Measurements from ENCODE around the gene CTNNBIP1.
"Not testable (repeated sequence)": the region's sequence is repeated elsewhere in the genome, so short reads cannot be mapped to it uniquely, and the experiment has no call there.

The CTNNBIP1 gene

GRCh38 chr1:9823943-9824701, 85.9 kb downstream of the CTNNBIP1 start, which contains the start of gene CLSTN1:
Gene CLSTN1, minus strand, starts transcription at chr1:9823965. Its CDS starts 232 bp downstream, at chr1:9823733.
- no peaks in the 10 kb centered on the region for H3K9me3 Mint-ChIP-seq
- peaks cover 22% of the 10 kb centered on the region for H3K27me3 Mint-ChIP-seq

GRCh38 chr1:9823693-9823942, 86.5 kb downstream of the CTNNBIP1 start:
- H3K27me3 Mint-ChIP-seq, result peaks cover 22% of the 10 kb centered on the region
- H3K4me1 Mint-ChIP-seq, result peaks cover 41% of the 10 kb centered on the region
- DNase-seq (no peak), ATAC-seq (peak; percentile 51)
- no peaks in the 10 kb centered on the region for H3K9me3 Mint-ChIP-seq
- H3K4me3 Mint-ChIP-seq, result peak overlapping the region; percentile 53 to 61
- no peak overlapping the region for H3K27ac Mint-ChIP-seq

More at GRCh38 chr1:9823943-9824701, 85.9 kb downstream of the CTNNBIP1 start, which contains the start of gene CLSTN1:
- H3K27ac Mint-ChIP-seq, result peak within 1 kb of the TSS; percentile 61 to 98
- H3K4me3 Mint-ChIP-seq, result peak within 1 kb of the TSS; percentile 92 to 95
- peaks cover 41% of the 10 kb centered on the region for H3K4me1 Mint-ChIP-seq
- DNase-seq (peak; percentile 80 to 83), ATAC-seq (peak; percentile 83)

- peaks cover 41% of the 10 kb centered on the region for H3K4me1 Mint-ChIP-seq
- peak; percentile 19 to 20 for DNase-seq
Measured at GRCh38 chr1:9822897-9823692, 87.0 kb downstream of the CTNNBIP1 start.

GRCh38 chr1:9822490-9822889, 87.6 kb downstream of the CTNNBIP1 start:
- DNase-seq (no peak), ATAC-seq (no peak)
- peaks cover 38% of the 10 kb centered on the region for H3K4me1 Mint-ChIP-seq
- H3K9me3 Mint-ChIP-seq, result no peaks in the 10 kb centered on the region
- H3K4me3 Mint-ChIP-seq, result peak overlapping the region; percentile 92 to 95
- peak overlapping the region in 1 of 2 donors; percentile 98 for H3K27ac Mint-ChIP-seq
- peaks cover 22% of the 10 kb centered on the region for H3K27me3 Mint-ChIP-seq

More at GRCh38 chr1:9822897-9823692, 87.0 kb downstream of the CTNNBIP1 start:
- H3K4me3 Mint-ChIP-seq, result peak overlapping the region; percentile 92 to 95
- peak; percentile 34 for ATAC-seq
- peaks cover 22% of the 10 kb centered on the region for H3K27me3 Mint-ChIP-seq
- peak overlapping the region; percentile 61 to 98 for H3K27ac Mint-ChIP-seq
- no peaks in the 10 kb centered on the region for H3K9me3 Mint-ChIP-seq

GRCh38 chr1:9821710-9822109, 88.4 kb downstream of the CTNNBIP1 start:
- H3K4me3 Mint-ChIP-seq, result peak overlapping the region in 1 of 2 donors; percentile 26
- no peak for DNase-seq
- H3K9me3 Mint-ChIP-seq, result no peaks in the 10 kb centered on the region
- H3K27ac Mint-ChIP-seq, result no peak overlapping the region
- H3K4me1 Mint-ChIP-seq, result peaks cover 36% of the 10 kb centered on the region
- H3K27me3 Mint-ChIP-seq, result peaks cover 22% of the 10 kb centered on the region
- ATAC-seq, result no peak

GRCh38 chr1:9820521-9820920, 89.5 kb downstream of the CTNNBIP1 start:
- H3K27me3 Mint-ChIP-seq, result peaks cover 14% of the 10 kb centered on the region

GRCh38 chr1:9817734-9818133, 92.3 kb downstream of the CTNNBIP1 start:
- Mint-ChIP-seq H3K9me3 (no peaks in the 10 kb centered on the region), H3K27me3 (no peaks in the 10 kb centered on the region), H3K4me1 (peaks cover 18% of the 10 kb centered on the region), H3K4me3 (no peak overlapping the region), H3K27ac (no peak overlapping the region)
- DNase-seq (no peak), ATAC-seq (no peak)

More at GRCh38 chr1:9820521-9820920, 89.5 kb downstream of the CTNNBIP1 start:
- H3K4me3 Mint-ChIP-seq, result no peak overlapping the region
- no peak for ATAC-seq
- H3K9me3 Mint-ChIP-seq, result no peaks in the 10 kb centered on the region
- H3K27ac Mint-ChIP-seq, result no peak overlapping the region
- DNase-seq, result no peak
- peaks cover 33% of the 10 kb centered on the region for H3K4me1 Mint-ChIP-seq

- no peak overlapping the region for H3K4me3 Mint-ChIP-seq
- no peaks in the 10 kb centered on the region for H3K27me3 Mint-ChIP-seq
- DNase-seq (no peak), ATAC-seq (no peak)
- H3K4me1 Mint-ChIP-seq, result peaks cover 13% of the 10 kb centered on the region
- H3K27ac Mint-ChIP-seq, result no peak overlapping the region
- H3K9me3 Mint-ChIP-seq, result no peaks in the 10 kb centered on the region
Measured at GRCh38 chr1:9816199-9816598, 93.9 kb downstream of the CTNNBIP1 start.

GRCh38 chr1:9815150-9815549, 94.9 kb downstream of the CTNNBIP1 start:
- H3K9me3 Mint-ChIP-seq, result no peaks in the 10 kb centered on the region
- DNase-seq (no peak), ATAC-seq (no peak)
- no peaks in the 10 kb centered on the region for H3K27me3 Mint-ChIP-seq
- peaks cover 10% of the 10 kb centered on the region for H3K4me1 Mint-ChIP-seq
- no peak overlapping the region for H3K4me3 Mint-ChIP-seq
- H3K27ac Mint-ChIP-seq, result no peak overlapping the region

GRCh38 chr1:9814619-9815018, 95.5 kb downstream of the CTNNBIP1 start:
- H3K27me3 Mint-ChIP-seq, result no peaks in the 10 kb centered on the region
- H3K4me1 Mint-ChIP-seq, result peaks cover 16% of the 10 kb centered on the region
- ATAC-seq (no peak), DNase-seq (no peak)
- no peak overlapping the region for H3K4me3 Mint-ChIP-seq
- no peaks in the 10 kb centered on the region for H3K9me3 Mint-ChIP-seq
- H3K27ac Mint-ChIP-seq, result no peak overlapping the region

- ATAC-seq (no peak), DNase-seq (no peak)
- H3K4me1 Mint-ChIP-seq, result peaks cover 43% of the 10 kb centered on the region
- no peak overlapping the region for H3K27ac Mint-ChIP-seq
- H3K27me3 Mint-ChIP-seq, result no peaks in the 10 kb centered on the region
- H3K9me3 Mint-ChIP-seq, result no peaks in the 10 kb centered on the region
- H3K4me3 Mint-ChIP-seq, result no peak overlapping the region
Measured at GRCh38 chr1:9811239-9811966, 98.7 kb downstream of the CTNNBIP1 start.

- ATAC-seq (no peak), DNase-seq (no peak)
- Mint-ChIP-seq H3K4me3 (no peak overlapping the region), H3K27ac (peak overlapping the region; percentile 61 to 91), H3K9me3 (no peaks in the 10 kb centered on the region), H3K4me1 (peaks cover 54% of the 10 kb centered on the region), H3K27me3 (no peaks in the 10 kb centered on the region)
Measured at GRCh38 chr1:9809100-9809510, 101.0 kb downstream of the CTNNBIP1 start.

GRCh38 chr1:9808459-9808858, 101.6 kb downstream of the CTNNBIP1 start:
- Mint-ChIP-seq H3K9me3 (no peaks in the 10 kb centered on the region), H3K27ac (no peak overlapping the region), H3K27me3 (no peaks in the 10 kb centered on the region), H3K4me3 (no peak overlapping the region), H3K4me1 (peaks cover 55% of the 10 kb centered on the region)
- ATAC-seq (no peak), DNase-seq (no peak)

- Mint-ChIP-seq H3K4me1 (peaks cover 64% of the 10 kb centered on the region), H3K27ac (peak overlapping the region in 1 of 2 donors; percentile 84), H3K9me3 (no peaks in the 10 kb centered on the region), H3K27me3 (no peaks in the 10 kb centered on the region), H3K4me3 (no peak overlapping the region)
- no peak for ATAC-seq
- no peak for DNase-seq
Measured at GRCh38 chr1:9807541-9807940, 102.5 kb downstream of the CTNNBIP1 start.

GRCh38 chr1:9805972-9806371, 104.1 kb downstream of the CTNNBIP1 start:
- DNase-seq, H3K9me3 Mint-ChIP-seq, H3K27me3 Mint-ChIP-seq, H3K4me3 Mint-ChIP-seq, ATAC-seq, H3K27ac Mint-ChIP-seq: not testable (repeated sequence)
- peaks cover 70% of the 10 kb centered on the region for H3K4me1 Mint-ChIP-seq

Measured in stimulated activated naive CD8-positive, alpha-beta T cell treated with anti-CD3 and anti-CD28 coated beads, Interleukin-15, amount 100 ng/mL, for 72 hours (primary cell).